Neural progenitor cell (in vitro differentiated cells): ENCODE measurements around the gene GRAMD1B.

ENCODE experiments used
- CTCF ChIP-seq: fragments of 200-600 bp; sonication (generic); IDR thresholded peaks from 2 replicates; pipeline ENCODE4 v1.5.1; 2017; ENCODE audit warnings: antibody characterized with exemption, mild to moderate bottlenecking
- EZH2 ChIP-seq: fragments of 200-600 bp; sonication (generic); IDR thresholded peaks from 2 replicates; pipeline ENCODE4 v1.6.1; 2017; ENCODE audit warnings: antibody characterized with exemption, mild to moderate bottlenecking, moderate library complexity
- EZH2phosphoT487 ChIP-seq: fragments of 200-600 bp; sonication (generic); IDR thresholded peaks from 2 replicates; pipeline ENCODE4 v1.6.1; 2017; ENCODE audit warnings: antibody characterized with exemption

GRCh38 chr11:123469089-123469488 lies 39.0 kb downstream of the GRAMD1B start:
- TF ChIP-seq CTCF (no peak), EZH2 (no peak), EZH2phosphoT487 (no peak)
